HepG2 (cell line): Measurements from ENCODE around the gene TTLL4. TPM values are rescaled to one million over a fixed set of nuclear protein-coding genes. Genes with fewer than 3 reads are reported as not detected.

Experiments used
- BHLHE40 ChIP-seq: IDR thresholded peaks from 2 replicates; pipeline ENCODE4 v1.6.1; 2011; ENCODE audit warnings: low read length, improper control_type of control experiment
- CCAR2 ChIP-seq: fragments of 200-400 bp; formaldehyde crosslinking; optimal IDR thresholded peaks from 2 replicates; pipeline ENCODE3; 2018; ENCODE audit warnings: low read depth, mild to moderate bottlenecking, low read length, moderate library complexity
- DMAP1 ChIP-seq: IDR thresholded peaks from 2 replicates; pipeline ENCODE4 v1.6.1; 2016
- FOSL2 ChIP-seq: sonication (generic); formaldehyde crosslinking; IDR thresholded peaks from 2 replicates; pipeline ENCODE4 v1.4.0; 2020; ENCODE audit warnings: missing genetic modification reagents
- GABPA ChIP-seq, 2 experiments: IDR thresholded peaks; 2 replicates each; pipeline ENCODE4 v1.6.1; 2011 to 2016; ENCODE audit warnings: low read depth in 2 of 2, low read length in 1 of 2, missing biosample characterization in 1 of 2, missing genetic modification characterization in 1 of 2
- HDAC1 ChIP-seq: sonication (generic); formaldehyde crosslinking; IDR thresholded peaks from 2 replicates; pipeline ENCODE4 v1.5.1; 2020; ENCODE audit warnings: mild to moderate bottlenecking, missing genetic modification reagents
- MAZ ChIP-seq, 2 experiments: sonication (generic) in 1 of 2; formaldehyde crosslinking in 1 of 2; IDR thresholded peaks; 2 replicates each; pipeline versions ENCODE4 v1.5.0 to v1.6.1; 2012 to 2020; ENCODE audit warnings: low read depth in 2 of 2, mild to moderate bottlenecking in 2 of 2, borderline replicate concordance in 1 of 2, improper control_type of control experiment in 1 of 2, low read length in 1 of 2, missing genetic modification reagents in 1 of 2, moderate library complexity in 1 of 2
- MED8 ChIP-seq: sonication (generic); formaldehyde crosslinking; IDR thresholded peaks from 2 replicates; pipeline ENCODE4 v1.8.1; 2023; ENCODE audit warnings: mild to moderate bottlenecking, missing genetic modification reagents; ENCODE audit not compliant: insufficient replicate concordance
- NCOA2 ChIP-seq: sonication (generic); formaldehyde crosslinking; IDR thresholded peaks from 2 replicates; pipeline ENCODE4 v1.8.0; 2022; ENCODE audit warnings: inconsistent platforms
- NR2F2 ChIP-seq: IDR thresholded peaks from 2 replicates; pipeline ENCODE4 v1.6.1; 2012; ENCODE audit warnings: low read depth, inconsistent platforms, borderline replicate concordance
- POLR2A ChIP-seq, 2 experiments: IDR thresholded peaks; 2 replicates each; pipeline ENCODE4 v1.6.1; 2011; ENCODE audit warnings: low read depth in 2 of 2, low read length in 2 of 2, mild to moderate bottlenecking in 1 of 2, moderate library complexity in 1 of 2; ENCODE audit not compliant: insufficient read depth in 1 of 2
- RAD21 ChIP-seq: fragments of 450-650 bp; formaldehyde crosslinking; IDR thresholded peaks from 2 replicates; pipeline ENCODE4 v1.5.0; 2020; ENCODE audit warnings: mild to moderate bottlenecking
- TEAD2 ChIP-seq: sonication (generic); formaldehyde crosslinking; IDR thresholded peaks from 2 replicates; pipeline ENCODE4 v1.9.0; 2021; ENCODE audit warnings: missing genetic modification reagents
- ZMYM4 ChIP-seq: sonication (generic); formaldehyde crosslinking; IDR thresholded peaks from 2 replicates; pipeline ENCODE4 v1.8.1; 2023; ENCODE audit warnings: mild to moderate bottlenecking, missing genetic modification reagents
- ZNF335 ChIP-seq: sonication (generic); formaldehyde crosslinking; IDR thresholded peaks from 2 replicates; pipeline ENCODE4 v1.4.0; 2020; ENCODE audit warnings: missing genetic modification reagents
- ZNF772 ChIP-seq: sonication (generic); formaldehyde crosslinking; IDR thresholded peaks from 2 replicates; pipeline ENCODE4 v1.5.0; 2020; ENCODE audit warnings: mild to moderate bottlenecking, missing genetic modification reagents
- polyA plus RNA-seq, 8 experiments: library from polyadenylated mRNA; depleted of rRNA in 3 of 8; stranded (reverse) in 7 of 8; unstranded in 1 of 8; fragments of >200 nt; fragmentation: Illumina TruSeq in 4 of 8; extraction: Trizol in 4 of 8; gene quantifications; 2 replicates each; pipeline versions ENCODE4 v1.2.1 to v1.2.3, GENCODE V29; 2011 to 2016; ENCODE audit warnings: low read depth in 4 of 8, missing spikeins in 1 of 8, mixed read lengths in 1 of 8; ENCODE audit not compliant: insufficient read depth in 1 of 8
- total RNA-seq, 5 experiments: library from RNA; depleted of rRNA; stranded (reverse); fragments of >200 nt; fragmentation: Illumina TruSeq; extraction: Trizol; gene quantifications; 2 replicates each; pipeline ENCODE4 v1.2.3, GENCODE V29; 2016; ENCODE audit warnings: low read depth in 1 of 5
- TF ChIP-seq, protein P1 (sequence below): sonication (generic); formaldehyde crosslinking; IDR thresholded peaks from 2 replicates; pipeline ENCODE4 v1.4.0; 2020; ENCODE audit warnings: low read depth, missing genetic modification reagents
- TF ChIP-seq, protein P2 (sequence below): sonication (generic); formaldehyde crosslinking; conservative IDR thresholded peaks from 2 replicates; pipeline ENCODE4 v1.4.0; 2020; ENCODE audit warnings: missing genetic modification reagents

Gene TTLL4
- total and polyA plus RNA-seq, 2 of the 13 experiments (the other 11 are each of a cell fraction or from before 2014, with no cell fraction given) = 77.5 to 84.6 TPM

GRCh38 chr2:218748741-218749441, 38.3 kb downstream of the TTLL4 start (continued):
- TF ChIP-seq, protein P1, sequence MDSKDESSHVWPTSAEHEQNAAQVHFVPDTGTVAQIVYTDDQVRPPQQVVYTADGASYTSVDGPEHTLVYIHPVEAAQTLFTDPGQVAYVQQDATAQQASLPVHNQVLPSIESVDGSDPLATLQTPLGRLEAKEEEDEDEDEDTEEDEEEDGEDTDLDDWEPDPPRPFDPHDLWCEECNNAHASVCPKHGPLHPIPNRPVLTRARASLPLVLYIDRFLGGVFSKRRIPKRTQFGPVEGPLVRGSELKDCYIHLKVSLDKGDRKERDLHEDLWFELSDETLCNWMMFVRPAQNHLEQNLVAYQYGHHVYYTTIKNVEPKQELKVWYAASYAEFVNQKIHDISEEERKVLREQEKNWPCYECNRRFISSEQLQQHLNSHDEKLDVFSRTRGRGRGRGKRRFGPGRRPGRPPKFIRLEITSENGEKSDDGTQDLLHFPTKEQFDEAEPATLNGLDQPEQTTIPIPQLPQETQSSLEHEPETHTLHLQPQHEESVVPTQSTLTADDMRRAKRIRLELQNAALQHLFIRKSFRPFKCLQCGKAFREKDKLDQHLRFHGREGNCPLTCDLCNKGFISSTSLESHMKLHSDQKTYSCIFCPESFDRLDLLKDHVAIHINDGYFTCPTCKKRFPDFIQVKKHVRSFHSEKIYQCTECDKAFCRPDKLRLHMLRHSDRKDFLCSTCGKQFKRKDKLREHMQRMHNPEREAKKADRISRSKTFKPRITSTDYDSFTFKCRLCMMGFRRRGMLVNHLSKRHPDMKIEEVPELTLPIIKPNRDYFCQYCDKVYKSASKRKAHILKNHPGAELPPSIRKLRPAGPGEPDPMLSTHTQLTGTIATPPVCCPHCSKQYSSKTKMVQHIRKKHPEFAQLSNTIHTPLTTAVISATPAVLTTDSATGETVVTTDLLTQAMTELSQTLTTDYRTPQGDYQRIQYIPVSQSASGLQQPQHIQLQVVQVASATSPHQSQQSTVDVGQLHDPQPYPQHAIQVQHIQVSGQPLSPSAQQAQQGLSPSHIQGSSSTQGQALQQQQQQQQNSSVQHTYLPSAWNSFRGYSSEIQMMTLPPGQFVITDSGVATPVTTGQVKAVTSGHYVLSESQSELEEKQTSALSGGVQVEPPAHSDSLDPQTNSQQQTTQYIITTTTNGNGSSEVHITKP (CRISPR knock-in tag) = peak; percentile 50; the same call in 1 of the 2 replicates
- TF ChIP-seq ZNF772 (CRISPR knock-in tag) = peak; percentile 65
- peak; percentile 73 for TF ChIP-seq RAD21 (CRISPR knock-in tag)
- TF ChIP-seq DMAP1 (CRISPR knock-in tag) = peak; percentile 75; the same call in 1 of the 2 replicates
- peak; percentile 71; the same call in 1 of the 2 replicates for TF ChIP-seq MAZ (IDR thresholded peaks at IDR 0.05; ENCODE audit: borderline replicate concordance, low read depth, low read length)
- peak; percentile 57; the same call in 1 of the 2 replicates for TF ChIP-seq MAZ (CRISPR knock-in tag; IDR thresholded peaks at IDR 0.05; ENCODE audit: low read depth)
- TF ChIP-seq ZMYM4 (CRISPR knock-in tag) = peak; percentile 82
- peak in 1 of 2 experiments; percentile 33; a peak in 1 of 4 replicates for TF ChIP-seq POLR2A (IDR thresholded peaks at IDR 0.05; ENCODE audit: insufficient read depth in 1 of 2, low read depth in 2 of 2, low read length in 2 of 2)
- TF ChIP-seq MED8 (CRISPR knock-in tag) = peak; percentile 52
- TF ChIP-seq BHLHE40 = peak; percentile 82
- no peak for TF ChIP-seq GABPA (IDR thresholded peaks at IDR 0.05; ENCODE audit: low read depth, low read length)
- peak; percentile 59 for TF ChIP-seq GABPA (CRISPR knock-in tag; IDR thresholded peaks at IDR 0.05; ENCODE audit: low read depth)
- peak; percentile 89; the same call in 1 of the 2 replicates for TF ChIP-seq ZNF335 (CRISPR knock-in tag)
- TF ChIP-seq, protein P2, sequence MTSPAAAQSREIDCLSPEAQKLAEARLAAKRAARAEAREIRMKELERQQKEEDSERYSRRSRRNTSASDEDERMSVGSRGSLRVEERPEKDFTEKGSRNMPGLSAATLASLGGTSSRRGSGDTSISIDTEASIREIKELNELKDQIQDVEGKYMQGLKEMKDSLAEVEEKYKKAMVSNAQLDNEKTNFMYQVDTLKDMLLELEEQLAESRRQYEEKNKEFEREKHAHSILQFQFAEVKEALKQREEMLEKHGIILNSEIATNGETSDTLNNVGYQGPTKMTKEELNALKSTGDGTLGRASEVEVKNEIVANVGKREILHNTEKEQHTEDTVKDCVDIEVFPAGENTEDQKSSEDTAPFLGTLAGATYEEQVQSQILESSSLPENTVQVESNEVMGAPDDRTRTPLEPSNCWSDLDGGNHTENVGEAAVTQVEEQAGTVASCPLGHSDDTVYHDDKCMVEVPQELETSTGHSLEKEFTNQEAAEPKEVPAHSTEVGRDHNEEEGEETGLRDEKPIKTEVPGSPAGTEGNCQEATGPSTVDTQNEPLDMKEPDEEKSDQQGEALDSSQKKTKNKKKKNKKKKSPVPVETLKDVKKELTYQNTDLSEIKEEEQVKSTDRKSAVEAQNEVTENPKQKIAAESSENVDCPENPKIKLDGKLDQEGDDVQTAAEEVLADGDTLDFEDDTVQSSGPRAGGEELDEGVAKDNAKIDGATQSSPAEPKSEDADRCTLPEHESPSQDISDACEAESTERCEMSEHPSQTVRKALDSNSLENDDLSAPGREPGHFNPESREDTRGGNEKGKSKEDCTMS (CRISPR knock-in tag) = no peak
- peak; percentile 94 for TF ChIP-seq FOSL2
- peak; percentile 77 for TF ChIP-seq NCOA2 (CRISPR knock-in tag)
- TF ChIP-seq NR2F2 = peak; percentile 36; the same call in 1 of the 2 replicates
- TF ChIP-seq TEAD2 (CRISPR knock-in tag) = no peak
- TF ChIP-seq CCAR2 = peak; percentile 69
- peak; percentile 72 for TF ChIP-seq HDAC1 (CRISPR knock-in tag)
